HG02642 (cell line): ENCODE results near the gene USP3.

Source experiments
- ATAC-seq: cut with Tn5 transposase; IDR thresholded peaks from one replicate; pipeline ENCODE4 v1.9.1; 2021; ENCODE audit warnings: mild to moderate bottlenecking; ENCODE audit not compliant: unreplicated experiment, poor library complexity

USP3 gene

GRCh38 chr15:63504247-63504978 lies at the start of gene USP3:
Gene USP3, plus strand, starts transcription at chr15:63504593. Its CDS starts 147 bp downstream, at chr15:63504740.
- peak; percentile 66 for ATAC-seq

GRCh38 chr15:63456258-63456657 lies 48.1 kb upstream of the USP3 start:
- no peak for ATAC-seq

GRCh38 chr15:63457379-63457778 lies 47.0 kb upstream of the USP3 start:
- no peak for ATAC-seq

GRCh38 chr15:63458026-63458425 lies 46.4 kb upstream of the USP3 start:
- no peak for ATAC-seq

GRCh38 chr15:63458794-63459395 lies 45.5 kb upstream of the USP3 start:
- ATAC-seq, result no peak

GRCh38 chr15:63460210-63461155 lies 43.9 kb upstream of the USP3 start:
- no peak for ATAC-seq

GRCh38 chr15:63461230-63461985 lies 43.0 kb upstream of the USP3 start:
- ATAC-seq, result no peak

GRCh38 chr15:63462088-63462487 lies 42.3 kb upstream of the USP3 start:
- ATAC-seq, result no peak

GRCh38 chr15:63463036-63463435 lies 41.4 kb upstream of the USP3 start:
- no peak for ATAC-seq

- ATAC-seq, result no peak
Measured at GRCh38 chr15:63463793-63464192, 40.6 kb upstream of the USP3 start.

GRCh38 chr15:63465104-63465503 lies 39.3 kb upstream of the USP3 start:
- no peak for ATAC-seq

- no peak for ATAC-seq
Measured at GRCh38 chr15:63466378-63467192, 37.8 kb upstream of the USP3 start.

GRCh38 chr15:63469190-63469589 lies 35.2 kb upstream of the USP3 start:
- no peak for ATAC-seq

- ATAC-seq, result no peak
Measured at GRCh38 chr15:63469984-63470383, 34.4 kb upstream of the USP3 start.

GRCh38 chr15:63473007-63473748 lies 31.2 kb upstream of the USP3 start:
- ATAC-seq, result peak; percentile 37

- ATAC-seq, result no peak
Measured at GRCh38 chr15:63473749-63473998, 30.7 kb upstream of the USP3 start.

GRCh38 chr15:63473999-63474809 lies 30.2 kb upstream of the USP3 start:
- peak; percentile 64 for ATAC-seq

- peak; percentile 71 for ATAC-seq
Measured at GRCh38 chr15:63474810-63475316, 29.5 kb upstream of the USP3 start.
